H1 (cell line): Measurements from ENCODE around the gene PTPRG. TPM values are rescaled to one million over a fixed set of nuclear protein-coding genes. Genes with fewer than 3 reads are reported as not detected.

Source experiments
- CTCF ChIA-PET: fragments of 300-600 bp; sonication (Branson Sonifier 250); formaldehyde crosslinking; loops from one replicate; lab custom pipeline; 2021; ENCODE audit not compliant: partially characterized antibody; lab: Charles Lee
- POLR2A ChIA-PET: fragments of 300-600 bp; sonication (Branson Sonifier 250); formaldehyde crosslinking; loops from one replicate; lab custom pipeline; 2021; ENCODE audit warnings: inconsistent platforms; ENCODE audit not compliant: partially characterized antibody; lab: Charles Lee
- DNase-seq, 2 experiments: peaks; one replicate each; pipeline versions ENCODE4 v3.0.0 to v3.0.0-alpha.2; 2010 to 2022; ENCODE audit warnings: low spot score in 2 of 2, low read depth in 1 of 2, mixed read lengths in 1 of 2
- FAIRE-seq: peaks from 2 replicates; lab custom pipeline; 2011; peaks lifted over from hg19 to GRCh38; lab: Jason Lieb, UNC
- H2AFZ ChIP-seq: 2 replicates; pipeline ENCODE4 v1.8.1; 2012; ENCODE audit warnings: low read length, inconsistent platforms
- H2AK5ac ChIP-seq: 2 replicates; pipeline ENCODE4 v1.6.1; 2013; ENCODE audit warnings: low read depth, low read length
- H2BK120ac ChIP-seq: replicated peaks from 2 replicates; pipeline ENCODE3; 2013; ENCODE audit warnings: low read depth, low read length, inconsistent platforms
- H2BK12ac ChIP-seq: 2 replicates; pipeline ENCODE4 v1.6.1; 2013; ENCODE audit warnings: low read depth, low read length
- H2BK15ac ChIP-seq: 2 replicates; pipeline ENCODE4 v1.6.1; 2013; ENCODE audit warnings: low read length
- H2BK20ac ChIP-seq: 2 replicates; pipeline ENCODE4 v1.6.1; 2013; ENCODE audit warnings: low read length
- H2BK5ac ChIP-seq: 2 replicates; pipeline ENCODE4 v1.6.1; 2013; ENCODE audit warnings: low read depth, low read length
- H3K14ac ChIP-seq: 2 replicates; pipeline ENCODE4 v1.6.1; 2013; ENCODE audit warnings: inconsistent platforms; ENCODE audit not compliant: insufficient read length
- H3K18ac ChIP-seq: 2 replicates; pipeline ENCODE4 v1.6.1; 2013; ENCODE audit warnings: low read length; ENCODE audit errors: extremely low read depth
- H3K23ac ChIP-seq: 2 replicates; pipeline ENCODE4 v1.6.1; 2013; ENCODE audit warnings: inconsistent platforms; ENCODE audit not compliant: insufficient read length
- H3K23me2 ChIP-seq: 2 replicates; pipeline ENCODE4 v1.6.1; 2013; ENCODE audit warnings: low read depth, low read length
- H3K27ac ChIP-seq: 2 replicates; pipeline ENCODE4 v1.6.1; 2011; ENCODE audit warnings: low read depth, low read length, inconsistent platforms
- H3K27me3 ChIP-seq, 4 experiments: replicated peaks in 1 of 4; 1 replicate in 1 of 4; 2 replicates in 3 of 4; pipeline versions ENCODE4 v1.6.1 to v1.8.1; 2011 to 2013; ENCODE audit warnings: low read length in 3 of 4, mild to moderate bottlenecking in 3 of 4, inconsistent platforms in 2 of 4, mixed read lengths in 2 of 4, moderate library complexity in 1 of 4; ENCODE audit not compliant: control insufficient read depth in 3 of 4, insufficient read depth in 3 of 4; ENCODE audit errors: extremely low read depth in 1 of 4
- H3K36me3 ChIP-seq, 4 experiments: 2 replicates each; pipeline versions ENCODE4 v1.6.1 to v1.8.1; 2011 to 2013; ENCODE audit warnings: mild to moderate bottlenecking in 4 of 4, low read length in 3 of 4, moderate library complexity in 2 of 4, control low read depth in 1 of 4, inconsistent platforms in 1 of 4; ENCODE audit not compliant: insufficient read depth in 4 of 4, control insufficient read depth in 2 of 4
- H3K4ac ChIP-seq: replicated peaks from 2 replicates; pipeline ENCODE3; 2013; ENCODE audit warnings: low read length, low read depth, mixed read lengths, inconsistent platforms; ENCODE audit not compliant: insufficient read length
- H3K4me1 ChIP-seq, 4 experiments: replicated peaks in 1 of 4; 1 replicate in 1 of 4; 2 replicates in 3 of 4; pipeline versions ENCODE4 v1.6.1 to v1.8.1; 2011 to 2013; ENCODE audit warnings: low read length in 3 of 4, inconsistent platforms in 2 of 4, mixed read lengths in 1 of 4; ENCODE audit not compliant: insufficient read depth in 4 of 4, control insufficient read depth in 3 of 4
- H3K4me2 ChIP-seq, 2 experiments: 2 replicates each; pipeline versions ENCODE4 v1.6.1 to v1.8.1; 2011 to 2013; ENCODE audit warnings: low read depth in 2 of 2, low read length in 2 of 2, control low read depth in 1 of 2, inconsistent platforms in 1 of 2, mild to moderate bottlenecking in 1 of 2; ENCODE audit not compliant: insufficient read depth in 1 of 2
- H3K4me3 ChIP-seq, 4 experiments: fragments of 200-600, 300-600 bp in 1 of 4; sonication (generic), shearing (Covaris generic), sonication (Bioruptor Twin) in 1 of 4; 2 replicates each; pipeline versions ENCODE4 v1.5.1 to v1.8.1; 2011 to 2016; ENCODE audit warnings: low read length in 4 of 4, low read depth in 3 of 4, control low read depth in 2 of 4, inconsistent platforms in 2 of 4, mild to moderate bottlenecking in 2 of 4, mixed read lengths in 1 of 4, moderate library complexity in 1 of 4; ENCODE audit not compliant: insufficient read depth in 2 of 4; ENCODE audit errors: extremely low read depth in 1 of 4
- H3K56ac ChIP-seq: replicated peaks from 2 replicates; pipeline ENCODE3; 2013; ENCODE audit warnings: low read depth, mild to moderate bottlenecking, mixed read lengths, low read length, inconsistent platforms; ENCODE audit not compliant: insufficient read length
- H3K79me1 ChIP-seq: 2 replicates; pipeline ENCODE4 v1.6.1; 2013; ENCODE audit warnings: low read depth, low read length, control low read depth
- H3K79me2 ChIP-seq, 2 experiments: 2 replicates each; pipeline versions ENCODE4 v1.6.1 to v1.8.1; 2012 to 2013; ENCODE audit warnings: low read length in 2 of 2, mild to moderate bottlenecking in 2 of 2, inconsistent platforms in 1 of 2; ENCODE audit not compliant: insufficient read depth in 2 of 2, control insufficient read depth in 1 of 2
- H3K9ac ChIP-seq, 4 experiments: replicated peaks in 1 of 4; 1 replicate in 1 of 4; 2 replicates in 3 of 4; pipeline versions ENCODE4 v1.6.1 to v1.8.1; 2011 to 2013; ENCODE audit warnings: low read depth in 3 of 4, low read length in 3 of 4, control low read depth in 2 of 4, mild to moderate bottlenecking in 2 of 4, moderate library complexity in 2 of 4, inconsistent platforms in 1 of 4; ENCODE audit errors: extremely low read depth in 1 of 4
- H3K9me3 ChIP-seq, 2 experiments: 2 replicates each; pipeline versions ENCODE4 v1.6.1 to v1.8.1; 2012 to 2013; ENCODE audit warnings: mild to moderate bottlenecking in 2 of 2, moderate library complexity in 2 of 2, control low read depth in 1 of 2, inconsistent platforms in 1 of 2, low read depth in 1 of 2, low read length in 1 of 2, mixed read lengths in 1 of 2; ENCODE audit not compliant: insufficient read depth in 2 of 2
- H4K20me1 ChIP-seq, 2 experiments: replicated peaks in 1 of 2; 2 replicates each; pipeline versions ENCODE3 to v1.8.1; 2011 to 2013; ENCODE audit warnings: inconsistent platforms in 2 of 2, low read length in 2 of 2, mild to moderate bottlenecking in 1 of 2; ENCODE audit not compliant: insufficient read depth in 2 of 2, control insufficient read depth in 1 of 2
- H4K5ac ChIP-seq: 2 replicates; pipeline ENCODE4 v1.6.1; 2013; ENCODE audit warnings: low read length, low read depth, mixed read lengths, inconsistent platforms; ENCODE audit not compliant: insufficient read length
- H4K8ac ChIP-seq: 2 replicates; pipeline ENCODE4 v1.8.0; 2013; ENCODE audit warnings: mild to moderate bottlenecking, moderate library complexity, low read length, inconsistent platforms; ENCODE audit not compliant: insufficient read depth; ENCODE audit errors: extremely low read depth
- H4K91ac ChIP-seq: replicated peaks from 2 replicates; pipeline ENCODE3; 2013; ENCODE audit warnings: low read length, mixed read lengths, inconsistent platforms; ENCODE audit not compliant: insufficient read length
- JUND ChIP-seq: IDR thresholded peaks from 2 replicates; pipeline ENCODE4 v1.6.1; 2011; ENCODE audit warnings: mild to moderate bottlenecking, improper control_type of control experiment, low read length
- TCF12 ChIP-seq: IDR thresholded peaks from 2 replicates; pipeline ENCODE4 v1.6.1; 2011; ENCODE audit warnings: low read depth, mild to moderate bottlenecking, low read length
- ZNF274 ChIP-seq: IDR thresholded peaks from 2 replicates; pipeline ENCODE4 v1.7.0; 2012; ENCODE audit warnings: low read length, borderline replicate concordance; ENCODE audit errors: extremely low read depth
- WGBS, 2 experiments: shearing (Covaris generic) in 1 of 2; methylation state at CpG; one replicate each; pipeline versions ENCODE4 v1.1.6 to v1.1.7; 2013 to 2015; ENCODE audit warnings: low lambda C conversion rate in 2 of 2, mixed read lengths in 2 of 2, inconsistent platforms in 1 of 2, low coverage in 1 of 2, missing lambda C conversion rate in 1 of 2; ENCODE audit not compliant: insufficient replicate concordance in 2 of 2, insufficient coverage in 1 of 2, insufficient read length in 1 of 2; ENCODE audit errors: extremely low coverage in 1 of 2, missing lambda C conversion rate in 1 of 2; 5-methylcytosine and 5-hydroxymethylcytosine counted together
- polyA plus RNA-seq, 7 experiments: library from polyadenylated mRNA; depleted of rRNA in 3 of 7; stranded (reverse) in 5 of 7; unstranded in 2 of 7; fragments of >200 nt in 5 of 7; fragments of 200-250 nt in 2 of 7; gene quantifications; 1 replicate in 5 of 7; 2 replicates in 1 of 7; 4 replicates in 1 of 7; pipeline versions ENCODE4 v1.2.1 to v1.2.3, GENCODE V29; 2011 to 2013; ENCODE audit warnings: missing spikeins in 2 of 7, mixed read lengths in 2 of 7
- total RNA-seq: library from RNA; stranded (reverse); fragmentation: NEBNext Ultra II Directional; extraction: Animal tissue kit (Norgen Biotek cat#: 25700); gene quantifications from 2 replicates; pipeline ENCODE4 v1.2.1, GENCODE V29; 2021

Gene PTPRG
- total and polyA plus RNA-seq, 2 of the 8 experiments (the other 6 are each of a cell fraction or from before 2014, with no cell fraction given), result 23.3 to 96.2 TPM

- H3K79me1 ChIP-seq, result no peaks in the 10 kb centered on the region
- H2AK5ac ChIP-seq, result no peak overlapping the region
- H3K36me3 ChIP-seq, result peaks cover 2 to 47% (median 15%) of the 10 kb centered on the region in 4 experiments; a peak in 6 of 8 replicates
- ChIA-PET POLR2A (no interaction called here), CTCF (interaction anchor here (1.0 to 2.5 kb wide), 2 partner anchors 47 to 88 kb away, joined by 4 to 9 read pairs; no protein-coding TSS in a partner anchor)
- no peak overlapping the region for H3K4me2 ChIP-seq
- H4K20me1 ChIP-seq, result no peaks in the 10 kb centered on the region
- H2BK15ac ChIP-seq, result no peak overlapping the region
- no peak for TF ChIP-seq JUND
- no peak for TF ChIP-seq TCF12
- TF ChIP-seq ZNF274, result no peak
- H2BK20ac ChIP-seq, result no peak overlapping the region
- no peaks in the 10 kb centered on the region for H3K9me3 ChIP-seq
- H2BK5ac ChIP-seq, result no peak overlapping the region
- H4K91ac ChIP-seq, result no peak overlapping the region
- H3K4me1 ChIP-seq, result no peaks in the 10 kb centered on the region
- H2BK120ac ChIP-seq, result no peak overlapping the region
- H3K4ac ChIP-seq, result no peak overlapping the region
- H3K79me2 ChIP-seq, result no peaks in the 10 kb centered on the region
- H3K27ac ChIP-seq, result no peak overlapping the region
- FAIRE-seq, result no peak
- no peaks in the 10 kb centered on the region for H3K27me3 ChIP-seq
- 92% methylated on average over 2 of the region's 2 CpGs; no CpG with 5 or more reads in 1 of the 2 experiments for WGBS, 2 experiments
- no peak overlapping the region for H4K5ac ChIP-seq
- H3K4me3 ChIP-seq, result no peak overlapping the region
- DNase-seq, result no peak
- H2BK12ac ChIP-seq, result no peak overlapping the region
- no peak overlapping the region for H3K9ac ChIP-seq
- no peak overlapping the region for H3K18ac ChIP-seq
- no peak overlapping the region for H2AFZ ChIP-seq
- H3K56ac ChIP-seq, result no peak overlapping the region
- no peaks in the 10 kb centered on the region for H3K23me2 ChIP-seq
- H3K23ac ChIP-seq, result no peak overlapping the region
- H4K8ac ChIP-seq, result no peak overlapping the region
- no peak overlapping the region for H3K14ac ChIP-seq
Observed at GRCh38 chr3:62276658-62277180, 715.3 kb downstream of the PTPRG start.
